Myocyte (in vitro differentiated cells): Measurements from ENCODE around the gene ADGB. TPM values are rescaled to one million over a fixed set of nuclear protein-coding genes. Genes with fewer than 3 reads are reported as not detected.

Experiments
- DNase-seq: peaks from one replicate; pipeline ENCODE4 v3.0.0-alpha.2; 2012; ENCODE audit warnings: low read depth
- total RNA-seq: library from RNA; depleted of rRNA; stranded (reverse); fragments of >200 nt; gene quantifications from 2 replicates; pipeline ENCODE4 v1.2.3, GENCODE V29; 2014

The ADGB gene
- total RNA-seq, 1 donor from 2014 or later = not detected

DNA sequence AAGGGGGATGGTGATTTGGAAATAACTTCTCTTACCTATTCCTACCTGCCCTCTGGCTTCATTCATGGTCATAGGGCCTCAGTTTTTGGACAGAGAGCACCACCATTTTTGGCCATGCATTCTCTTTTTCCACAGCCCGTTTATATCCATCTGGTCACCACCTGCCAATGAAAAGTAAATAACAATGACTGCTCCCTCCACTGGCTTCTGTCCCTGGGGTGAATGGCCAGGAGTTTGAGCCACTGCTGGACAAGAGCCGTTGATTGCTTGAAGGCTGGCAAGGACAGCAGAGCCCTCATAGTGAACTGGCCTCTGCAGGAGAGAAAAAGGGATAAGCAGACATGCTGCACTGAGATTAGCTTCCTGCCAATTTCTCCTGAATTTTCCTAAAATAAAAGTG lies 261.8 kb downstream of the ADGB start:
- no peak for DNase-seq

- no peak for DNase-seq
Measured at GRCh38 chr6:146861029-146861563, 262.3 kb downstream of the ADGB start.

DNA sequence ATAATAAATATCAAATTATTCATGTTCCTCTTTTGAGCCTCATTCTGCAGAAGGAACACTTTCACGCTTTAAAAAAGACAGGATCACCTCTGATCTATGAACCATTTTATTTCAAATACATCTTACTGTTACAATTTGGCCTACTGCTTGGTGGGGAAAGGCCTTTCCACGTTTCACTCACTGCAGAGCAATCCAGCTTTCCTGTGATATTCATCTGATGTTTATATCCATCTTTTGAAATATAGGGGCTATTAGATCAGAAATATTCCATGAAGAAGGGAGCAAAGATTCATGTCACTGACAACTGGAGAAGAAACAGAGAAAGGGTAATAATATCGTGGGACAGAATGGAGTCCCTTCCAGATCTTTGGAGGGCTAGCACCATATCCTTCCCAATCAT lies 262.9 kb downstream of the ADGB start:
- no peak for DNase-seq

DNA sequence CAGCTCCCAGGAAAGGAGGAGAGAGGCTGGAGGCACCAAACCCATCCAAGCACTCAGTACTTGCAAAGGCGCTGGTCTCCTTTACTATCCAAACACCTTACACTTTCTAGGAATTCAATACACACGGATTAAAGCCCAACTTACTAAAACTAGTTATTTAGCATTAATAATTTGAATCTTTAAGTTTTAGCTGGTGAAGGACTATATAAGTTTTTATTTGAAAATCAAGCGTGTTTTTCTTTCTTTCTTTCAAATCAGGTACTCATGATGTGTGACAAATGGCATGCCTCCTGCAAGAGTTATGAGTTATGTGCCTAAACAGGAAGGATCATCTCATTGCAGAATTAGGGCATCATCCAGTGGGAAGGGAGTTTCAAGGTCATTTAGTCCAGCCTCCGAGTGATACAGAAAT lies 263.7 kb downstream of the ADGB start:
- DNase-seq = no peak

- DNase-seq = no peak
Measured at GRCh38 chr6:146864300-146864699, 265.5 kb downstream of the ADGB start.

DNA sequence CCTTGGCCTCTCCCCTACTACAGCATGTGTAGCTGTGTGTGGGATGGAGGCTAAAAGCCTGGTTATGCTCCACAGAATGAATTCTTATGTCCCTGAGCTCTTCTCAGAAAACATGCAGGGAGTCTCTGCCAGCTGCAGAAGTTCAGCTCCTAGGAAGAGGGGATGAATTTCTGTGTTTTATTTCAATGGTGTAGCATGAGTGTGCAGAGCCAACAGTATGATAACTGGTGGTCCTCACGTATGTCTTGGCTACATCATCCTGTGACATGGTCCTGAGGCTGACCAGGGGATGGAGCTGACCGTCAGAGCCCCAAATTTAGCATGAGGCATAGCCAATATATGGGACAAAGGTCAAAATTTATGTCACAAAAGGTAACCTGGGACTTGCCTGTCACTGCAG lies 266.1 kb downstream of the ADGB start:
- DNase-seq = no peak

Other genes with a start within 250 kb of the ADGB start
- gene RAB32, start 55.1 kb upstream of the ADGB start, total RNA-seq = 36.7 and 43.3 TPM in 2 replicates